Large intestine (tissue), 3 donors: ENCODE results near the gene TP53I11. TPM values are rescaled to one million over a fixed set of nuclear protein-coding genes. Genes with fewer than 3 reads are reported as not detected.

Source experiments
- DNase-seq, 2 donors: peaks; one replicate each; pipeline versions ENCODE4 v3.0.0 to v3.0.0-alpha.2; 2013
- H3K27ac ChIP-seq: one replicate; pipeline ENCODE4 v1.5.1; 2013; ENCODE audit warnings: low read length
- H3K27me3 ChIP-seq: 2 replicates; pipeline ENCODE4 v1.6.1; 2013; ENCODE audit warnings: low read length; ENCODE audit not compliant: control insufficient read depth, insufficient read depth
- H3K36me3 ChIP-seq: 2 replicates; pipeline ENCODE4 v1.6.1; 2013; ENCODE audit warnings: low read length; ENCODE audit not compliant: control insufficient read depth, insufficient read depth
- H3K4me1 ChIP-seq: one replicate; pipeline ENCODE4 v1.6.1; 2013; ENCODE audit warnings: low read length; ENCODE audit not compliant: control insufficient read depth, insufficient read depth
- H3K4me3 ChIP-seq: one replicate; pipeline ENCODE4 v1.5.1; 2013; ENCODE audit warnings: low read length
- H3K9me3 ChIP-seq: one replicate; pipeline ENCODE4 v1.6.1; 2013; ENCODE audit warnings: mild to moderate bottlenecking, low read depth, low read length, moderate library complexity; ENCODE audit not compliant: control insufficient read depth
- whole genome bisulfite sequencing: methylation state at CpG from one replicate; pipeline ENCODE4 v1.1.5; 2013; ENCODE audit warnings: low lambda C conversion rate; ENCODE audit not compliant: insufficient coverage; 5-methylcytosine and 5-hydroxymethylcytosine counted together
- polyA plus RNA-seq: library from polyadenylated mRNA; unstranded; fragments of 120-200 nt; gene quantifications from one replicate; pipeline ENCODE4 v1.2.1, GENCODE V29; 2013

The TP53I11 gene
- polyA plus RNA-seq, 1 donor = 59.4 TPM

- no CpG with 5 or more reads among the region's 3 CpGs for WGBS
- no peak overlapping the region for H3K27ac ChIP-seq
- no peak for DNase-seq
- H3K4me3 ChIP-seq = no peak overlapping the region
- peaks cover 20% of the 10 kb centered on the region for H3K4me1 ChIP-seq
- H3K36me3 ChIP-seq = peaks cover 4% of the 10 kb centered on the region
- H3K27me3 ChIP-seq = no peaks in the 10 kb centered on the region
- no peaks in the 10 kb centered on the region for H3K9me3 ChIP-seq
Measured at GRCh38 chr11:44903518-44903917, 47.2 kb downstream of the TP53I11 start.

DNA sequence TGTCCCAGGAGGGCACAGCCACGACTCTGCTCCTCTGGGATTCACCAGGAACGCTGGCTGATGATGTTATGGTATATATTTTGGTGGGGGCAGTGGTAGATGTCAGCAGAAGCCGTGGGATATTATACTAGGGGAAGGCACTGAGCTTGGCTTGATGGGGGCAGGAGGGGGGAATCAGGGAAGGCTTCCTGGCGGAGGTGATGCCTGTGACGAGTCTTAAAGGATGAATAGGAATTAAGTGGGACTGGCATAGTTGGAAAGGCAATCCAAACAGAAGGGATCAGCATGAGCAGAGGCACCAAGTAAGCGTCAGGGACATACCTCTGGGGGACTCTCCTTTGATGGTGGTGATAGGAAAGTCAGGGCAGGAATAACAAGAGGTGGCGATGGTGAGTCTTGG lies 47.6 kb downstream of the TP53I11 start:
- Histone ChIP-seq H3K9me3 (no peaks in the 10 kb centered on the region), H3K27ac (no peak overlapping the region), H3K36me3 (peaks cover 4% of the 10 kb centered on the region), H3K27me3 (no peaks in the 10 kb centered on the region), H3K4me3 (no peak overlapping the region), H3K4me1 (peaks cover 20% of the 10 kb centered on the region)
- 100% methylated on average over 2 of the region's 7 CpGs for WGBS
- DNase-seq = no peak

DNA sequence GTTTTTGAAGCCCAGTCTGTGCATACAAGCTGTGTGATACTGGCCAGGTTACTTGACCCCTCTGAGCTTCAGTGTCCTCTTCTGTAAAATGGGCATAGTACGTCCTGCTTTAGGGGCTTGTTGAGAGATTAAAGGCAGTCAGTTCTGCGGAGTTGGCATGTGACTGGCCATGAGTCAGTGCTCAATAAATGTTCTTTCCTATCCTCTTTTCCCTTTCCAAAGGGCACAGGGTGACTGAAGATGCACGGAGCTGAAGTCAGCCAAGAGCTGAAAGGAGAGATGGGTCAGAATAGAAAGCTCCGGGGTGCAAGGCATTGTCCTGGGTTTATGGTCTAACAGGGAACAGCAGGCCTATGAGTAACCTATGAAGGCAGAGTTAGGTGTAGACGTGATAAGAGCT lies 48.9 kb downstream of the TP53I11 start:
- Histone ChIP-seq H3K27me3 (no peaks in the 10 kb centered on the region), H3K27ac (peak overlapping the region; percentile 6), H3K9me3 (no peaks in the 10 kb centered on the region), H3K4me3 (no peak overlapping the region), H3K36me3 (peaks cover 4% of the 10 kb centered on the region), H3K4me1 (peaks cover 12% of the 10 kb centered on the region)
- peak; percentile 48 to 64 for DNase-seq
- WGBS = 83% methylated on average over 1 of the region's 5 CpGs

DNA sequence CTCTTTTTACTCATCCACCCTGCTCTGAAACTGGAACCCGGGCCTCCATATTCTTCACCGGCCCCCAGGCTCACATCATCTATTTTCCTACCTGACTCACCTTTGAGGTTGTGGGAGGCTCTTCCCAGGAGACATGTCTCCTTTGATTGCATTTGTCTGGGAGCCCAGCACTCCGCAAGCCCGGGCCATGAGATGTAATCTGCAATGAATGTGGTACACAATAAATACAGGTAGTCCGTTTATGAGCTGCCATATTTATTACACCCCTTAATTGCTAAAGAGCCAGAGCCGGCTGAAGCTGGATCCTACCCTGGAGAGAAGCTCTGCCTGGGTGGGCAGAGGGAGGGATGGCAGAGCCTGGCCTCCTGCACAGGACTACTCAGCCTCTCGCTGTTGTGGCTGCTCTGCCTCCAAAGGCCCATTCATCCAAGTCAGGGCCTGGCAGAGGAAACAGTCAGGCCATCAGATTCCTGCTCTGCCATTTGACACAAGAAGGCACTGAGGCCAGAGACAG lies 49.5 kb downstream of the TP53I11 start:
- Histone ChIP-seq H3K4me3 (no peak overlapping the region), H3K36me3 (peaks cover 4% of the 10 kb centered on the region), H3K4me1 (peaks cover 6% of the 10 kb centered on the region), H3K27ac (no peak overlapping the region), H3K9me3 (no peaks in the 10 kb centered on the region), H3K27me3 (no peaks in the 10 kb centered on the region)
- peak in 1 of 2 donors; percentile 46 for DNase-seq
- no CpG with 5 or more reads among the region's 7 CpGs for WGBS

DNA sequence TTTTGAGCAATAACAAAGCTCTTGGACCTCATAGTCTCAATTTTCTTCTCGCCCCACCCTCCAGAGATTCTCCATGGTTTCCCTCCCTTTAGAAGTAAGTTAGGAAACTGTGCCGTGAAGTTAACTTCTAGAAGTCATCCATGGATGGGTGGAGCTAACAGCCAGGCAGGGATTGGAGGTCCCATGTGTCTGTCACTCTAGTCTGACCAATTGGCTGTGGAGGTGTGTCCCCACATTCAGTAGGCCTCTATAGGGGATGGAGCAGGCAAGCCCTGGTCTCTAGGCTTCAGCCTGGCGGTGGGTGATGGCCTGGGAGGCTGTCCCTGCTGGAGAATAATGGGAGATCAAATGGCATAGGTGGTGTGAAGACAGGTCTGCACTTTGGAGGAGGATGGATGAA lies 50.7 kb downstream of the TP53I11 start:
- Histone ChIP-seq H3K4me1 (no peaks in the 10 kb centered on the region), H3K27me3 (no peaks in the 10 kb centered on the region), H3K36me3 (peaks cover 4% of the 10 kb centered on the region), H3K27ac (no peak overlapping the region), H3K4me3 (no peak overlapping the region), H3K9me3 (no peaks in the 10 kb centered on the region)
- DNase-seq = peak in 1 of 2 donors; percentile 65
- WGBS = no CpG with 5 or more reads among the region's 3 CpGs

DNA sequence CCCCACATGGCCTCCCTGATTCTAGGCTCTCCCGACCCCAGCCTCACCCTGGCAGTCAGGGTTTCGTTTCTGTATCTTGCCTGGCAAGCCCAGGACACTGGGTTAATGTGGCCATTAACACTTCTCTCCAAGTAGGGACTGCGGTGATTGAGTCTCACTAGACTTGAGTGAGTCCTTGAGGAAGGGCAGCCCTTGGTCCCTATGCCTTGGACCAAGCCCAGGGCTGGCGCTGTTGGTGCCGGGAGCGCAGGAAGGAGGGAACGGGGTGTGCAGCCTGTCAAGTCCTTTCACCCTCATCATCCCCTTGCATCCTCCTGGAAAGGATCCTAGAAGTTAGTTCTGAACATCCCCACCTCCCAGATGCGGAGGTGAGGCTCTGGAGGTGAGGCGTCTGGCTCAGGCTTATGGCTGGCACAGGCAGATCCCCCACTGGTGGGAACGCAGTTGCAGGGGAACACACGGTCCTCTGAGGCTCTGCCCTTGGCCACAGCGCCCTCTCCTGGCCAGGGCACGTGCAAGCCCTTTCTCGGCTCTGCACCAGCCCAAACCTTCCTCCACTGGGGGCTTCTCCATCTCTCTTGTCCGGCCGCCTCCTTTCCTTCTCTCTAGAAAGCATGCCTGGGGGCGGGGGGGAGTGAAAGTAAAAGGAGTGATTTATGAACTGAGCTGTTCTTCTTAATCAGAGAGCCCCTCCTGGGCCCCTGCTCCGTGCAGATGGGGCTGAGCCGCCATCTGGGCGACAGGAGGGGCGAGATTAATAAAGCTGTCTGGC lies 56.7 kb downstream of the TP53I11 start:
- Histone ChIP-seq H3K9me3 (no peaks in the 10 kb centered on the region), H3K27ac (peak overlapping the region; percentile 5)

GRCh38 chr11:44893308-44893822 lies 57.3 kb downstream of the TP53I11 start:
- no peak for DNase-seq
- H3K9me3 ChIP-seq = no peaks in the 10 kb centered on the region
- 70% methylated on average over 2 of the region's 10 CpGs for WGBS
- H3K4me1 ChIP-seq = no peaks in the 10 kb centered on the region
- peak overlapping the region; percentile 5 for H3K27ac ChIP-seq
- H3K36me3 ChIP-seq = no peaks in the 10 kb centered on the region
- H3K27me3 ChIP-seq = no peaks in the 10 kb centered on the region
- no peak overlapping the region for H3K4me3 ChIP-seq

More for the DNA sequence above, 56.7 kb downstream of the TP53I11 start:
- H3K27me3 ChIP-seq = no peaks in the 10 kb centered on the region
- WGBS = no CpG with 5 or more reads among the region's 21 CpGs
- peak; percentile 58 to 68 for DNase-seq
- no peaks in the 10 kb centered on the region for H3K4me1 ChIP-seq
- peaks cover 2% of the 10 kb centered on the region for H3K36me3 ChIP-seq
- H3K4me3 ChIP-seq = no peak overlapping the region

GRCh38 chr11:44892843-44893242 lies 57.8 kb downstream of the TP53I11 start:
- H3K36me3 ChIP-seq = no peaks in the 10 kb centered on the region
- H3K4me1 ChIP-seq = peaks cover 1% of the 10 kb centered on the region
- no CpG with 5 or more reads among the region's 7 CpGs for WGBS
- no peaks in the 10 kb centered on the region for H3K9me3 ChIP-seq
- H3K4me3 ChIP-seq = no peak overlapping the region
- H3K27ac ChIP-seq = no peak overlapping the region
- no peak for DNase-seq
- H3K27me3 ChIP-seq = no peaks in the 10 kb centered on the region

DNA sequence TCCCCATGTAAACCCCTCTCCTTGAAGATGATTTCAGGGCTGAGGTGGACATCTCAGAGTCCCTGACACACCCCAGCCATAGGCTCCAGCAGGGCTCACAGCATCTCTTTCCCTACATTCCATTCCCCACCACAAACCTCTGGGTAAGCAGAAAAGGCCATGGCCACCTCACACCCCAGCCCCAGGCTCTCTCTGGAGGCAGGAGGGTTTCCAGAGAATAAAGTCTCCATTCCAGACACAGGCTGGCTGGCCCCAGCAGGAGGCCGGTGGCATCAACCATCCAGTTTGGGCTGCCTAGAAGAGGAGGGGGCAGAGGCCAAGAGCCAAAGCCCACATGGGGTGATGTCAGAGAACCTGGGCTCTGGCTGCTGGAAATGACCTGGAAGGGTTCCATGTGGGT lies 61.4 kb downstream of the TP53I11 start:
- Histone ChIP-seq H3K4me3 (no peak overlapping the region), H3K36me3 (no peaks in the 10 kb centered on the region), H3K27me3 (no peaks in the 10 kb centered on the region), H3K9me3 (no peaks in the 10 kb centered on the region), H3K4me1 (peaks cover 30% of the 10 kb centered on the region), H3K27ac (no peak overlapping the region)
- no CpG with 5 or more reads among the region's 1 CpG for WGBS
- DNase-seq = no peak

DNA sequence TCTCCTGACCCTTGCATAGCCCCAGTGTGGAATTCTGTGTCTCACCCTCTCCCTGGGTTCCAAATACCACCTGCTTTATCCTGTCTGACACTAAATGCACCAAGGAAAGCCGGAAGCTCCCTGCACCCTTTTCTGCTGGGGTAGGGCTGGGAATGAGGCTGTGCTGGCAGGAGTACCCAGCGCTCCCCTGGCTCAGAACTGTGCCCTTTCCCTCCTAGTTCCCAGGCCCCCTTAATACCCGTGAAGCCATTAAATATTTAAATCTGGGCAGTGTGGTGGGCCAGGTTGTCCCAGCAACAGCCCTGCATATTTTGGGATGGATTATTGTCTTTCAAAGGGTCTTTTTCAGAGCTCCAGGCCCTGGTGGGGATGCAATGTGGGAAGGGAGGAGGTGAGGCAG lies 63.0 kb downstream of the TP53I11 start:
- Histone ChIP-seq H3K36me3 (no peaks in the 10 kb centered on the region), H3K27ac (no peak overlapping the region), H3K4me3 (no peak overlapping the region), H3K9me3 (no peaks in the 10 kb centered on the region), H3K4me1 (peaks cover 46% of the 10 kb centered on the region), H3K27me3 (no peaks in the 10 kb centered on the region)
- DNase-seq = peak in 1 of 2 donors; percentile 39
- no CpG with 5 or more reads among the region's 3 CpGs for WGBS
